GM19455 (cell line): ENCODE results near the gene CHST15.

Experiments
- ATAC-seq: cut with Tn5 transposase; IDR thresholded peaks from one replicate; pipeline ENCODE4 v1.9.1; 2021; ENCODE audit not compliant: unreplicated experiment

The CHST15 gene

DNA sequence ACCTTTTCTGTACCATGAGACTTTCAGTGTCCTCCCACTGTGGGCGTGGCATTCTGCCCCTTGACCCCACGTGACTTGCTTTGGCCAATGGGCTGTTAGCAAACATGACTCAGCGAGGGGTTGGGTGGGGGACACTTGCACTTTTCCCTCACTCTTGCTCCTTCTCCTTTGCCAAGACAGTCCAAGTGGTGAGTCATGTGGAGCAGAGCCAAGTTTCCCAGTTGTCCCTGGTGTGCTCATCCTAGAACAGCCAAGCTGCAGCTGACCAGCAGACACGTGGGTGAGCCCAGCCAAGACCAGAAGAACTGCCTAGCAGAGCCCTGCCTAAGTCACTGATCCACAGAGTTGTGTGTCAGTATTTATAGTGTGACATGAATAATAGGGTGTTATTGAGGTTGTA, 119.0 kb downstream of the CHST15 start:
- no peak for ATAC-seq

DNA sequence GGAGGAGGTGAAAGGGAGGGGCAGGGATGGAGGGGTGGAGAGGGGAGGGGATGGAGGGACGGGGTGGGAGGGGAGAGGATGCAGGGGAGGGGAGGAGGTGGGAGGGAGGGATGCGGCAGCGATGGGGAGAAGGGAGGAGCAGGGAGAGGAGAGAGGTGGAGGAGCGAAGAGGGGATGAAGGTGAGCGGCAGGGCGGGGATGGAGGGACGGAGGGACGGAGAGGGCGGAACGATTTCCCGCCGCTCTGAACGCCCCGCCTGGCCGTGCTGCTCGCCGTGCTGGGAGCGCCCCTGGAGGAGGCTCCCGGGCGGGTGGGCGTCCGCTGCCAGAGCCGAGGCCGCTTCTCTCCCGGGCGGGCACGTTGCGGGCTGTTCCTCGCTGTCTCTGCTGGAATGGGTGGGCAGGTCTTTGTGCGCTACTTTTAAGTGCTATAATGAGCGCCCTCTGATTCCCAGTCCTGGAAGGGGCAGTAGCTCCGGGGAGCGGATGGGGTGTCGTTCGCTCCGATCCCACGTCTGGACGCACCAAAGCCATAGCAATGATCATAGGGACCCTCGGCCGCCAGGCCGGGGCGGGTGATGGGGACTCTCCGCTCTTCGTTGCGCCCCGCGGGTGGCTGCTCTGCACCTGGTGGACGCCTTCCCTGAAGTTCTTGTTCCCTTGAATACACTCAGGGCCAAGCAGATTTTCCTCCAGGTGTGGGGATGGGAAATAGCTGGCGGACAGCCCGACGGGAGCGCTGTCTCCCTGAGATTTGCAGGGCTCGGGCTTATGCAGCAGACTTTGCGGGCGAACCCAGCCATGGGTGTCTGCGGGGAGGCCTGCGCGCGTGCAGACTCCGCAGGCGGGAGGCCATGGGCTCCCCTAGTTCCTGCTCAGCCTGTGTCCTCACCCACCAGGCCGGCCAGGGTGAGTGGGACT, 120.7 kb downstream of the CHST15 start:
- ATAC-seq, result no peak

DNA sequence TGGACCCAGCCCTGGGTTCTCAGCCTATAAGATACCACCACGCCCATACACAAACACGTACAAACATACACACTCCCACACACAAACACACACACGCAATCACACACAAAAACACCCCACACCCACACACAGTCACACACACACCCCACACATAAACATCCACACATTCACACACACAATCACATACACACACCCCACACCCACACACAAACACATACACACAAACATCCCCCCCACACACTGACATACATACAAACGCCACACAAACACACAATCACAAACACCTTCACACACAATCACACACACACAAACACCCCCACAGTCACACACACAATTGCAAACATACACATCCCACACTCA, 122.5 kb downstream of the CHST15 start:
- ATAC-seq, result no peak

DNA sequence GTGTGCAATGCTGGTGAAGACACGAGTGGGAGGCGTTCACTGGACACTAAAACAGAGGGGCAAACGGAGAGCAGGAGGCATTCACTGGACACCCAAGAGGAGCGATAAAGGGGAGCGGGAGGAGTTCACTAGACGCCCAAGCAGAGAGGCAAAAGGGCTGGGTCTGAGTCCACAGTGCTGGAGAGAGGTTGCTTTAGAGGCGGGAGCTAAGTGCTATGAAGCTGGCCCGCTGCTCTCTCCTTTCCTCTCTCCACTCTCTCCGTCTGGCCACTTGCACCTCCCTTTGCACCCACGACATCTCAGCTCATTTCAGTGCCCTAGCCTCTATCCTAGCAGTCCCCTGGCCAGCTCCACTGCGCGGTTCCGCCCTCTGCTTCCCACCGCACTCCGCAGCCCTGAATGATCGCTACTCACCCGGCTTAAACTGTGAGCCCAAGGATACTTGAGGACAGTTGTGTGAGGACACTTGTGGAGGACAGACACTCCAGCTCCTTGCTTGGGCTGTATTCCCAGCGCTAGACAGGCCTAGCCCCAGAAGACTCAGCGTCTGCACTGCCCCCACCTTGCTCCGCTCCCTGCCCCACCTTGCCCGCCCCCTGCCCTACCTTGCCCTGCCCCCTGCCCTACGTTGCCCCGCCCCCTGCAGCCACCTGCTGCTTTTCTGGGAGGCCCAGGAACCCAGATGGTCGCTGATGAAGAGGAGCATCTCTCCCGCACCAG, 123.0 kb downstream of the CHST15 start:
- no peak for ATAC-seq

DNA sequence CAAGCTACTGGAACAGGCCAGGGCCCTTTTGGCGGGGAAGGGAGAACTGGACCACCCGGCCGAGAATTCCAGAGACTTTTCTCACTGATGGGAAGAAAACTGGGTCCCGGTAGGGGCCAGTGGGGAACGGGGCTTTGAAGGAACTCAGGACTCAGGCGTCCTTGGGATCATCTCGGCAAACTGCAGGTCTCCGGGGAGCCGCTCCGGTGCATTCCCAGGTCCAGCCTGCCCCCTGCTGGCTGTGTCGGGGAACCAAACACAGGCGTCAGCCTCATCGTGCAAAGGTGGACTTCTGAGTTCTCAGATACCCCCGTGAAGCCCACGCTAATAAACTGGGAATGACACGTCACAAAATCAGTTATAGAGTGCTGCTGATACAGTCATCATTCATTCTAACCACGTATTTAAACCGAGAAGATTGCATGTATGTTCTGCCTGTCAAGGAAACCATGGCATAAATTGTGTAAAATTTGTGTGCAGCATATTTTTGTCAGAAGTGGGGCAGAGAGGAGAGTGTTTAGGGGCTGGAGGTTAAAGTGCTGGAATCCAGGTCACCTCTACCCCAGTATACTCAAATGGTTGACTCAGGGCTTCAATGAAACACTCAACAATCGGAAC, 125.7 kb downstream of the CHST15 start:
- ATAC-seq, result no peak

DNA sequence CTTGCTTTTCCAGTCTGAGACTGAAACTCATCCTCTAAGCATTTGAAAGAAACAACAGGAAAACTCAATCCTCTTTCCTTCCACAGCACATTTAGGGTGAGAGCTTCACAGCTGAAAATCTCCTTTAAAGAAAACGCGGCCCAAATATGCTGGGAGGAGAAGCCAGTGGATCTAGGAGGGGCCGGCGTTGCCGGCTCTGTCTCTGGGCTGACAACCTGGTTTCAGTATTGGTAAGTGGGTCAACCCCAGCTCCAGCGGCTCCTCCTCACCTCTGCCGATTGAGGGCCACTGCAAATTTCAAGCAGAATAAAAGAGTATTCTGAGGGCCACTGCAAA, 126.5 kb downstream of the CHST15 start:
- ATAC-seq, result no peak

DNA sequence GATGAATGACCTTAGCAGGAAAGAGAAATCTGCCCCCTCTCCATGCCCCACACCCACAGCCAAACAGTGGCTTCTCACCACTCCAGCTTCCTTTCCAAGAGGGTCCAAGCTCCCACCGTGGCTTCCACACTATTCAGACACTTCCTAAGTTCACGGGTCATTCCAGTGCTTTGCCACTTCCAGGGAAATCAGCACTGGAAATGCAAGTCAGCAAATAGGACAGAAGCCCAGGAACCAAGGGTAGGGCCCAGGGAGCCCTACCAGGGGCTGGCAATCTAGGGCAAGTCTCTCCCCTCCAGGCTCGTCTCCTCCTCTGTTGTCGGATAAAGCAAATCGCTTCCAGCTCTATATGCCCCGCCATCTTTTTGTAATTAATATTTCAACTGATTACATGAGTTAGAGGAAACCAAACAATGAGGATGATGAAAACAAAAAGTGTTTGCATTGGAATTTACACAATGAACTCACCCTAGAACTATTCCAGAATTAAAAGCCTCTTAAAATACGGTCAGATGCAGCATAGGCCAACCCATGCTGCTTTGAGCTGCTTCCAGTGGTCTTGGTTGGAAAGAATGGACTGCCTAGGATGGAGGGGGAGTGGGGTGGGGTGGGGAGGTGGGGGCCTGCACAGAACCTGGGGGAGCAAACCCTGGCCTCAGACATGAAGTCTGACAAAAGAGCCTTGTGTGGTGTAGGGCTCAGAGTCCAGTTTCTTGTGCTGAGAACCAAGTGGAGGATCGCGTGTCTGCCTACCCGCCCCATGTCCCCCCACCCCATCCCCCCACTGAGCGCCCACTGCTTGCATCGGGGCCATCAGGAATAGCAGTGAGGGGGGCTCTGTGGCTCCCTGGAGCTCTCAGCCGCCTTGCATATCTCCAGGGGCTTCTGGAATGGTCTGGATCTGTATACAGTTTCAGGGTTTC, 127.2 kb downstream of the CHST15 start:
- no peak for ATAC-seq

DNA sequence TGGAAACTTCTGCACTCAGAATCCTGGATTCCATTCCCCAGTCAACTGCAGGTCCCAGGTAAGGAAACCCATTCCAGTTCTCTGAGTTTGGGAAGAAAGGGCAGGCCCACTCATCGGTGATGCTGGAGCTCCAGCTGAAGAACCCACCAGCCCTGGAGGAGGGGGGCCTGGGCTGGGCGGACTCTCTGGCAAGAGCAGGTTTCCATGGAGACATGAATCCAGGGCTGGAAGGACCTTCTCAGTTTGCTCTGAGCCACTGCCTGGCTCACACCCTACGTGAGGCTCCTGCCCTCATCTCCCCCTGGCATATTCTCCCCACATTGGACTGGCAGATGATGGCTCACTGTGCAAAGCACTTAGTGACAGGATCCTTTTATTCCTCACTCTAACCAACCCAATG, 128.4 kb downstream of the CHST15 start:
- no peak for ATAC-seq

DNA sequence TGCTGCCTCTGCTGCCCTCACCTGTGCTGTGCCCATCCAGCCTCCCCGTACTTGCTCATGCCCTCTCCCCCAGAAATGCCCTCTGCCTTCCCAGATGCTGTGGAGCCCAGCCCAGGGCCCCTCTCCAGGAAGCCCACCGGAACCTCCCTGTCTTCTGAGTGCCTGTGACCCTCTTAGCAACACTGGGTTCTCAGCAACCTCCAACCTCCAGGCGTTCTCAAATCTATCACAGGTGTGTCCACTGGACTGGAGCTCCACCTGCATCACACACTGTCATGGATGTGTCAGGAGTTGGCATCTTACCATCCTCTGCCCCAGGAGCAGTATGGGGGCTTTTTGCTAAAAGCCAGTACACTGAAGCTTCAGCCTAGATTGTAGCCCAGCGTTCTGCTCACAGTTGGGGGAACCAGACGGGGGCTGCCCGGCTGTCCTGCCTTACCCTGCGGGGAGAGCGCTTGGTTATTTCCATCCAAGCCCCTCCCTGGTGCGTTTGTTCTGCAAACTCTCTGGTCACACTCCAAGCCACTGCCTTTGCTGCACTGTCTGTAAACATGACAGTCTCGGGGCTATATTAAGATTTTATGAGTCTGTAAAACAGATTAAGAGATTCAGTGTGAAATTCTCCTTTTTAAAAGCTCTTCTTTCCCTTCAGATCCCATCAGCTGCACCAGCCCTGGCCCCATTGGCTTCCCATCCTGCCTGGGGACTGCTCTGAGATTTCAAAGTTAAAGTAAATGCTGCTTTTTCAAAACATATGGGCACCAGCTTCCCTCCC, 130.5 kb downstream of the CHST15 start:
- ATAC-seq, result no peak

DNA sequence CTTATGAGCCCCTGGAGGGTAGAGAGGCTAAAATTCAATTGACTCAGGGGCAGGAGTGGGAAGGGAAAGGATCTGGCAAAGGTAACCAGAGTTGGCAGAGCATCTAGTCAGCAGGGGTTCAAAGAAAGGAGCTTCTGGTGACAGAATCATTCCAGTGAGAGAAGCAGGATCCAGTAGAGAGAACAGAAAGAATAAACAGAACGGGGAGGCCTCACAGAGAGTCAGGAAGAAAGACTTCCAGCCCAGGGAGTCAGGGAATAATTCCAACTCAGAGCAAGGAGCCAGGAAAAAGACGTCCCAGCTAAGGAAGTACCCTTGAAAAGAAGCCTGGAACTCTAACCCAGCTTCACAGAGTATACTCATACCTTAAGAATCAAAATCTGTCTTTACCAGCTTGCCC, 135.2 kb downstream of the CHST15 start:
- ATAC-seq, result no peak
